Mesodermal cell (in vitro differentiated cells): Measurements from ENCODE around the gene VSX1.

Source experiments
- H3K27ac ChIP-seq: 2 replicates; pipeline ENCODE4 v1.7.0; 2013; ENCODE audit warnings: mild to moderate bottlenecking, low read depth, low read length, moderate library complexity; ENCODE audit not compliant: severe bottlenecking
- H3K36me3 ChIP-seq: 2 replicates; pipeline ENCODE4 v1.7.1; 2013; ENCODE audit warnings: mild to moderate bottlenecking, low read length, moderate library complexity; ENCODE audit not compliant: control insufficient read depth, insufficient read depth
- H3K4me1 ChIP-seq: one replicate; pipeline ENCODE4 v1.7.1; 2013; ENCODE audit warnings: mild to moderate bottlenecking, low read length; ENCODE audit not compliant: insufficient read depth, control insufficient read depth, poor library complexity, severe bottlenecking
- H3K4me3 ChIP-seq: 2 replicates; pipeline ENCODE4 v1.7.0; 2013; ENCODE audit warnings: low read length, control low read depth, mild to moderate bottlenecking; ENCODE audit not compliant: insufficient read depth, poor library complexity, severe bottlenecking; ENCODE audit errors: extremely low read depth
- H3K9me3 ChIP-seq: 2 replicates; pipeline ENCODE4 v1.7.1; 2013; ENCODE audit warnings: mild to moderate bottlenecking, low read length, moderate library complexity; ENCODE audit not compliant: control insufficient read depth
- WGBS, 2 experiments: methylation state at CpG; one replicate each; pipeline ENCODE4 v1.1.5; 2013; ENCODE audit warnings: missing lambda C conversion rate in 2 of 2; ENCODE audit not compliant: insufficient coverage in 2 of 2; 5-methylcytosine and 5-hydroxymethylcytosine counted together

VSX1 gene

GRCh38 chr20:25045343-25045712 is 36.6 kb downstream of the VSX1 start:
- Histone ChIP-seq H3K4me1 (no peaks in the 10 kb centered on the region), H3K4me3 (no peak overlapping the region), H3K9me3 (no peaks in the 10 kb centered on the region), H3K27ac (no peak overlapping the region), H3K36me3 (no peaks in the 10 kb centered on the region)
- WGBS, 2 experiments, result 78 to 94% methylated on average over 2 to 8 of the region's 9 CpGs

DNA sequence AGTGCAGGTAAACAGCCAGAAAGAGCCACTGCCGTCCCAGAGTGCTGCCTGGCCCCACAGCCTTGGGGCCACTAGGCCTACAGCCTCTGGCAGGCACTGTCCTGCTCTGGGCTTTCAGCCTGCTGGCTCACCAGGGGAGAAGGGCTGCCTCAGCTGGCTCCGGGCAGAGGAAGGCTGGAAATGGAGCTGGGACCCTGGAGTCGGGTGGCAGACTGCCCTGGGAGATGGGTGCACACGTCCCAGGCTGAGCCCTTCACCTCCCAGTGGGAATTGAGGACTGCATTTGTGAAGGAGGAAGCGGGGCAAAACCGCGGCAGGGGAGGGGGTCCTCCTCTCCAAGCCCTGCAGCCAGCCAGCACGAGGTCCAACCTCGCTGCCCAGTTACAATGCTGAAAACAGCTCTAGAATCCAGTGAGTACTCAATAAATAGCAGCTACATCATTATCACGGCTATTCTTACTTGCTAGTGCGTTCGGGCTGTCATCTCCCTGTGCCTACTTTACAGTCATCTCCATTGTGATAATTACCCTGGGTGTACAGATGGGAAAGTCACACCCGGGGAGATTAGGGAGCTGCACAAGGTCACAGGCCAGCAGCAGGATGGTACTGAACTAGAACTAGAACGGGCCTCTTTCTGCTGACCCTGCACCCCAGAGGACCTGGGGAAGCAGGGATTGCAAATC is 37.1 kb downstream of the VSX1 start:
- 86 to 89% methylated on average over 13 to 14 of the region's 14 CpGs for WGBS, 2 experiments
- no peak overlapping the region for H3K27ac ChIP-seq

DNA sequence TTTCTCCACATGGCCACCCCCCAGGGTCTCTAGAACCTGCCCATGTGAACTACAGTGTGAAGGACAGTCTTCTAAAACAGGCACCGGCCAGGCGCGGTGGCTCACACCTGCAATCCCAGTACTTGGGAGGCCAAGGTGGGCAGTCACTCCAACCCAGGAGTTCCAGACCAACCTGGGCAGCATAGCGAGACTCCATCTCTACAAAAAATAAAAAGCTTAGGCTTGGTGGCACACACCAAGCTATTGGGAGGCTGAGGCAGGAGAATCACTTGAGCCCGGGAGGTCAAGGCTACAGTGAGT is 37.7 kb downstream of the VSX1 start:
- Histone ChIP-seq H3K4me1 (no peaks in the 10 kb centered on the region), H3K4me3 (no peak overlapping the region), H3K27ac (no peak overlapping the region), H3K36me3 (no peaks in the 10 kb centered on the region), H3K9me3 (no peaks in the 10 kb centered on the region)
- 94 to 100% methylated on average over 3 to 4 of the region's 5 CpGs for WGBS, 2 experiments

More for the DNA sequence above, 37.1 kb downstream of the VSX1 start:
- H3K4me1 ChIP-seq, result no peaks in the 10 kb centered on the region
- no peak overlapping the region for H3K4me3 ChIP-seq
- H3K36me3 ChIP-seq, result no peaks in the 10 kb centered on the region
- no peaks in the 10 kb centered on the region for H3K9me3 ChIP-seq

- no peaks in the 10 kb centered on the region for H3K9me3 ChIP-seq
- WGBS, 2 experiments, result 94 to 96% methylated on average over 6 to 8 of the region's 9 CpGs
Measured at GRCh38 chr20:25043499-25044260, 38.3 kb downstream of the VSX1 start.

GRCh38 chr20:25042531-25043498 is 39.1 kb downstream of the VSX1 start:
- Histone ChIP-seq H3K36me3 (no peaks in the 10 kb centered on the region), H3K4me3 (no peak overlapping the region), H3K9me3 (no peaks in the 10 kb centered on the region), H3K4me1 (no peaks in the 10 kb centered on the region), H3K27ac (no peak overlapping the region)
- 90 to 92% methylated on average over 8 of the region's 14 CpGs for WGBS, 2 experiments

More at GRCh38 chr20:25043499-25044260, 38.3 kb downstream of the VSX1 start:
- no peaks in the 10 kb centered on the region for H3K36me3 ChIP-seq
- no peak overlapping the region for H3K4me3 ChIP-seq
- H3K27ac ChIP-seq, result no peak overlapping the region
- H3K4me1 ChIP-seq, result no peaks in the 10 kb centered on the region

DNA sequence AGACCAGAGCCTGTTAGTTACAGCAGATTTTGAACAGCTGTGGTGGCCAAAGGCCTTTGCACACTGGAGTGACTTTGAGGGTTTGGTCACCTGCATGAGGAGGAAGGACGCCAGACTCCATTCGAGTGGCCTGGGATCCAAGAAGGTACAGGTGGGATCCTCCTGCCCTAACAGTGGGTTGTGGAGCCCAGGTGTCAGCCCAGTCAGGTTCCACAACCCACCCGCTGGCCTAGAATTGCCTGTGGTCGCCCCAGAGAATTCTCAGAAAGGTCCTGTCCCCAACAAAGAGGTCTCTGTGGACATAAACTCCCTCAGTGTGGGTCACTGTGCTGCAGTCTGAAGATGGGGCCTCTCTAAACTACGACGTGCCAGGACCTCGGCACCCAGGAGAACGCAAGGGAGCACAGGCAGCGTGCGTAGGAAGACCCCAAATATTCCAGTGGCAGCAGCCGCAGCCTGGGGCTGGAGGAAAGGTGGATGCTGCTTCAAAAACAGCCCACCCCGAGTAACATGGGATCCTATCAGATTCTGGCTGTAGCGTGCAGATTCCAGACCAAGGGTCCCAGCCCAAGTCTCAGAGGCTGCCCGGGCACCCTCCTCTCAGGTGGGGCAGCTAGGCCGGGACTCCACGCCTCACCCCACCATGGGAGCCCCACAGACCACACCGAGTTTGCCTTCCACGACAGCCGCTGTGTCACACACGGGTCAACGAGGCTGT is 40.0 kb downstream of the VSX1 start:
- H3K9me3 ChIP-seq, result no peaks in the 10 kb centered on the region
- no peak overlapping the region for H3K4me3 ChIP-seq
- no peaks in the 10 kb centered on the region for H3K36me3 ChIP-seq
- H3K27ac ChIP-seq, result no peak overlapping the region
- H3K4me1 ChIP-seq, result no peaks in the 10 kb centered on the region
- 90 to 93% methylated on average over 16 to 21 of the region's 21 CpGs for WGBS, 2 experiments

DNA sequence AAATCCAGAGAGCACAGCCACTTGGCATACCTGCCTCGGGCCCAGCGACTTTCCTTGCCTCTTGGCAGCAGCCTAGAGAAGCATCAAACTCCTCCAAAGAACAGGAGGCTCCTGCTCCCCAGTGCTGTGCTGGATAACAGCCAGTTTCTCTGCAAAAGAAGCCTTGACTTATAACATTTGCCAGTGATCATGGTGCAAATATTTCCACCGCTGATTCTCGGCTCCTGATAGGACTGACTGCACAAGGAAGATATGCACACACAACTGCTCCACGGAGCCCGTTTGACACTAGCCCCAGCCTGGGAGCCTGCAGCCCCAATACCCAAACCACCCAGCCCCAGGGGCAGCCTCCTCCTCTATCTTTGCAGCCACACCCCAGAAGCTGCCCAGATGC is 41.5 kb downstream of the VSX1 start:
- no peaks in the 10 kb centered on the region for H3K4me1 ChIP-seq
- H3K27ac ChIP-seq, result no peak overlapping the region
- H3K36me3 ChIP-seq, result no peaks in the 10 kb centered on the region
- no peaks in the 10 kb centered on the region for H3K9me3 ChIP-seq
- H3K4me3 ChIP-seq, result no peak overlapping the region
- WGBS, 2 experiments, result 81 to 94% methylated on average over 4 to 6 of the region's 6 CpGs

DNA sequence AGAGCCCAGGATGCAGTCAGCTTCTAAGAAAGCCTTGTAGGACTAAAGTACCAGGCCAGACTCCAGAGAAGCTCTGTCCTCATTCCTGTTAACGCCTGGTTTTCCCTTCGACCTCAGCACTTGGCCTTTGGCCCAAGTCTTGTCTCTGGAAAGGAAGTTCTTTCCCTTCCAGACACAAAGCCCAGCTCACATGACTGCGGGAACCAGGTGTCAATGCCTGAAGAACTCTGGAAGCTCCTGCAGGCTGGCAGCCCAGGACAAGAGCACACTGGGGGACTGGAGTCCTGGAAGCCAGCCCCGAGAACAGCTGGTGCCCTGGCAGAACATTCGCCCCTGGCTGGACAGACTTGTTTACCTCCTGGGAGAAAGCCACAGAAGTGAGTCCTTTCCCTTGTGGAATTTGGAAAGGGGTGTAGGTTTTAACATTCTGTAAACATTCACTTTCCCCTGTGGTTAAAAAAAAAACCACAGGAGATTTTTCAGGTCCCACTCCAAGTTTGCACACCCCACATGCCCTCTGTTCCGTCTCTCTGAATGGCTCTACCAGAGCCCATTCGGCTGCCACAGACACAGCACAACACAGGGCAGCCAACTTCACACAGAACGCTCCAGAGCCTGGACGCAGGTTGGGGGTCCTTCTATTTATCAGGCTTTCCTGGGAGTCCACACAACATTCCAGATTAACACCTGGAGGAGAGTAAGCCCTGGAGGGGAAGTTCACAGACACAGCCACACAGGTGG is 42.1 kb downstream of the VSX1 start:
- H3K27ac ChIP-seq, result no peak overlapping the region
- WGBS, 2 experiments, result 75 to 97% methylated on average over 5 to 7 of the region's 9 CpGs
- H3K4me3 ChIP-seq, result no peak overlapping the region
- H3K9me3 ChIP-seq, result no peaks in the 10 kb centered on the region
- no peaks in the 10 kb centered on the region for H3K4me1 ChIP-seq
- H3K36me3 ChIP-seq, result no peaks in the 10 kb centered on the region

- Histone ChIP-seq H3K27ac (no peak overlapping the region), H3K4me3 (no peak overlapping the region), H3K4me1 (no peaks in the 10 kb centered on the region), H3K9me3 (no peaks in the 10 kb centered on the region), H3K36me3 (no peaks in the 10 kb centered on the region)
- WGBS, 2 experiments, result 89 to 92% methylated on average over 2 to 5 of the region's 6 CpGs
Measured at GRCh38 chr20:25038591-25039015, 43.3 kb downstream of the VSX1 start.

- Histone ChIP-seq H3K4me3 (no peak overlapping the region), H3K36me3 (no peaks in the 10 kb centered on the region), H3K9me3 (no peaks in the 10 kb centered on the region), H3K27ac (no peak overlapping the region), H3K4me1 (no peaks in the 10 kb centered on the region)
- WGBS, 2 experiments, result 90% methylated on average over 3 of the region's 3 CpGs
Measured at GRCh38 chr20:25038103-25038410, 43.9 kb downstream of the VSX1 start.
